NCI-H526 treated with DMSO at 0.1 percent for 48 hours (cell line): Measurements from ENCODE around the gene LBH.
"Not testable (repeated sequence)": the region's sequence is repeated elsewhere in the genome, so short reads cannot be mapped to it uniquely, and the experiment has no call there.

Experiments used
- DNase-seq: peaks from one replicate; lab custom pipeline; 2025; lab: John Stamatoyannopoulos, UW

The LBH gene

DNA sequence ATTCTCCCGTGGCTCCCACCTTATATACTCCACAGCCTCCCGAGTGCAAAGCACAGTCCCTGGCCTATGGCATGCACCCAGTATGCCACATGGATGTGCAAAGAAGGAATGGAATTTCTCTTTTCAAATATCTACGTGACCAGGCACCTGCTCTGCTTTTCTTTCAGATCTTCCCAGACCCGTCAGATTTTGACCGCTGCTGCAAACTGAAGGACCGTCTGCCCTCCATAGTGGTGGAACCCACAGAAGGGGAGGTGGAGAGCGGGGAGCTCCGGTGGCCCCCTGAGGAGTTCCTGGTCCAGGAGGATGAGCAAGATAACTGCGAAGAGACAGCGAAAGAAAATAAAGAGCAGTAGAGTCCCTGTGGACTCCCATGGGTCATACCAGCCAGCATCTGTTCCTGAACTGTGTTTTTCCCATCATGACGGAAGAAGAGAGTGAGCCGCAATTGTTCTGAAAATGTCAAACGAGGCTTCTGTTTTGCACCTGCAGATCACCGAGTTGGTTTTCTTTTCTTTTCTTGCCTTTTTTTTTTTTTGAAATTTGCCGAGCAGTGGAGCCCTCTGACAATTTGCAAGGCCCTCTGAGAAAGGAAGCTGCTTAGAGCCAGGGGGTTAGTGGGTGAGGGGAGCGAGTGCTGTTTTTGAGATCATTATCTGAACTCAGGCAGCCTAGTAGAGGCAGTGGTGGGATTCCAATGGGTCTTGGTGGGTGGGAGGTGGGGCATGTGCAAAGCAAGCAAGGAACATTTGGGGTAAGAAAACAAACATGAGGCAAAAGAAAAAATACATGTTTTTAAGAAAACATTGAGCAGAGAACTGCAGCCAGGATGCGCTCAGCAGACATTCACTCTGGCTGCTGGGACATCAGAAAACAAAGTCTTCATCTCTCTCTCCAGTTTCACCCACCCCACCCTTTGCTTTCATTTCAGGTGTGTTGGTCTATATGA lies 26.2 kb downstream of the LBH start:
- DNase-seq, result no peak

DNA sequence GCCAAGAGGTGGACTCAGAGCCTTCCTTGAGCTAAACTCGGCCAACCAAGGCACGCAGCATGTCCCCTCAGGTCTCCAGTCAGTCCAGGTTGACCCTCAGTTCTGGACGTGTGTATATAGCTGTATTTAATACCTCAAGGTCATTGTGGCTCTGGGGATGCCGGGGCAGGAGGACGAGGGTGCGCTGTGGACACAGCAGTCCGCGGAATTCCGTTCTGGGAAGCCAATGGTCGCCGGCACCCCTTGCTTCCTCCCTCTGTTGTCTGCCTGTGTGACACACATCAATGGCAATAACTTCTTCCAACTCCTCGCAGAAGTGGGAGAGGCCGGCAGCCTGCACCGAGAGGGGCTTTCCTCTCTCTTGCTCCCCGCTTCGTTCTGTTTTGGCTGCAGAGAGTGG lies 27.7 kb downstream of the LBH start:
- no peak for DNase-seq

DNA sequence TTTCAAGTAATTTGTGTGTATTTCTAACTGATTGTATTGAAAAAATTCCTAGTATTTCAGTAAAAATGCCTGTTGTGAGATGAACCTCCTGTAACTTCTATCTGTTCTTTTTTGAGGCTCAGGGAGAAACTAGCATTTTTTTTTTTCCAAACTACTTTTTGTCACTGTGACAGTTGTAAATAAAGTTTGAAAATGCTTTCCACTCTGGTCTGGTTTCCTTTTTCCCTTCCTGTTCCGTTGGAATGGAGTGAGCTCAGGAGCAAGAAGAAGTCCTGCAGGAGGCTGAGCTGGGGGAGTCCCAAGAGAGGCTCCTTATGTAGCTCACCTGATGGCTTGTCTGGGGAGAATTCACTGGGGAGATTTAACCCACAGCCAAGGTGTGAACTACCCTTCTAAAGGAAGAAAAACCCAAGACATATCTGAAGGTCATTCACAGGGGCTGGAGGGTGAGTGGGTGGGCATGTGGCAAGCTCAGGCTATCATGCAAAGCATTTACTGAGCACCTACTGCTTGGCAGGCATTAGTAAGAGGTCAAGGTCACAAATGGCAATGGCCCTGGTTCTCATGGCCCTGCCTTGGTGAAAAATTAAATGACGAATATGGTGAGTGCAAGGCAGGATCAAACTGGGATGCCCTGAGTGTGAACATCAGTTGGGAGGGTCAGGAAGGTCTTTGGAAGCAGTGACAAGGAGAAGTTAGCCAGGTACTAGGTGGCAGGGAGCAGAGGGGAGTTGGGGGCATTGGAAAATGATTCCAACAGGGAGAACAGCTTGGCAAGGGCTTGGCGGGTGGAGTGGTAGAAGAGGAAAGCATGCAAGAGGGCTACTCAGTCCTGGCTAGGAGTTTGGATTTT lies 28.7 kb downstream of the LBH start:
- DNase-seq, result no peak

DNA sequence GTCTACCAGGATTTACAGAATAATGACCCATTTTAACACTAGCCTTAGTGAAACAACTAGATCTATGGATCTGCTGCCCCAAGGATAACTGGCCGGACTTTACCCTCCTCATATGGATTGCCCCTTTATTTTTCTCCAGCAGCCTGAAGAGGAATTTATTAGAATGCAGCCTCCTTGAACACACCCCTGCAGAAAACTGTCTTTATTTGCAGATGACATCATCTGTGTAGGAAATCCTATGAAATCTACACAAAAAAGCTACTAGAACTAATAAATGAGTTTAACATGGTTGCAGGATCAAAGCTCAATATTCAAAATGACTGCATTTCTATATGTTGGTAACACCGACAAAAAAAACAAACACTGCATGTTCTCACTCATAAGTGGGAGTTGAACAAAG lies 29.6 kb downstream of the LBH start:
- DNase-seq, result no peak

DNA sequence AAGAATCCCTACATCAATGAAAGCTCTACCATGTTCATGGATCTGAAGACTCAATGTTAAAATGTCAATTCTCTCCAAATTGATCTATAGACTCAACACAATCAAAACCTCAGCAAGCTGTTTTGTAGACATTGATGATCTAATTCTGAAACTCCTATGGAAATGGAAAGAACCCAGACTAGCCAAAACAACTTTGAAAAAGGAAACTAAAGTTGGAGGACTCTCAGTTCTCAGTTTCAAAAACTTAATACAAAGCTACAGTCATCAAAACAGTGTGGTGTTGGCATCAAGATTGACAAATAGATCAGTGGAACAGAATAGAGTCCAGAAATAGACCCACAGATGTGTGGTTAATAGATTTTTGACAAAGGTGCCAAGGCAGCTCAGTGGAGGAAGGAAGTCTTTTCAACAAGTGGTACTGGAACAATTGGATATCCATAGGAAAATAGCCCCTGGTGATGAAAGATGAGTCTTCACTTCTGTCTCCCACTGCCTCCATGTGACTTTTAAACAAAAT lies 30.4 kb downstream of the LBH start:
- DNase-seq, result no peak

DNA sequence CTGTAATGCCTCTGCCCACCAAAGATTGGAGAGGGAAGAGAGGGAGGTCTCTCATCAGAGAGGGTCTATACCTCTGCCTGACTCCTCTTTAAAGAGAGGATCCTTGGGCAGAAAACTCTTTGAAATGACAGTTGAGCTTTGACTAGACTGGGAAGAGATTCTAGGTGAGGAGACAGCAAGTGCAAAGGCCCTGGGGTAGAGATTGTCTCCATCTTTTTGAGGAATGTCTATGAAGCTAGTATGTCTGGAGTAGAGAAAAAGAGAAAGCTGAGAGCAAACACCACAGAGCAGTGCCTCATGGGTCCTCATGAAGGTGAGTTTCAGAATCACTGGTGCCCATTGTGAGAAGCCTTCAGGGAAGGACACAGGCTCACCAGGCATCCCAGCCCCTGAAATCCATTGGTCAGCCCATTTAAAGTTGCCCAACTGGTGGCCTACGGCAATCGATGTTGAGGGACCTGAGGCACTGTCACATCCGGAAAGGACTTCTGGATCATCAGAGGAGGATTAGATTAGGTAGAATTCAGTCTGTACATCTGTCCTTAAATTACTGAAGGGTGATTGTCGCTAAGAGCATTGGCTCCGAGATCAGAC lies 31.5 kb downstream of the LBH start:
- DNase-seq, result no peak

DNA sequence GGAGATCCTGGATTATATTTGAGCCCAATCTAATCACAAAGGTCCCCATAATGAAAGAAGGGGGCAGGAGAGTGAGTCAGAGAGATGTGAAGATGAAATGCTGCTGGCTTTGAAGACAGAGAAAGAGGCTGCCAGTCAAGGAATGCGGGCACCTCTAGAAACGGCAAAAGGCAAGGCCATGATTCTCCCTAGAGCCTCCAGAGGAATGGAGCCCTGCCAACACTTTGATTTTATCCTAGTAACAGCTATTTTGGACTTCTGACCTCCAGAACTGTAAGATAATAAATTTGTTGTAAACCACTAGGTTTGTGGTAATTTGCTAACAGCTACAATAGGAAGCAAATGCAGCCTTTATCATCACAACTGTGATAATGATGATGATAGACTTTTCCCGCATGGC lies 32.9 kb downstream of the LBH start:
- no peak for DNase-seq

DNA sequence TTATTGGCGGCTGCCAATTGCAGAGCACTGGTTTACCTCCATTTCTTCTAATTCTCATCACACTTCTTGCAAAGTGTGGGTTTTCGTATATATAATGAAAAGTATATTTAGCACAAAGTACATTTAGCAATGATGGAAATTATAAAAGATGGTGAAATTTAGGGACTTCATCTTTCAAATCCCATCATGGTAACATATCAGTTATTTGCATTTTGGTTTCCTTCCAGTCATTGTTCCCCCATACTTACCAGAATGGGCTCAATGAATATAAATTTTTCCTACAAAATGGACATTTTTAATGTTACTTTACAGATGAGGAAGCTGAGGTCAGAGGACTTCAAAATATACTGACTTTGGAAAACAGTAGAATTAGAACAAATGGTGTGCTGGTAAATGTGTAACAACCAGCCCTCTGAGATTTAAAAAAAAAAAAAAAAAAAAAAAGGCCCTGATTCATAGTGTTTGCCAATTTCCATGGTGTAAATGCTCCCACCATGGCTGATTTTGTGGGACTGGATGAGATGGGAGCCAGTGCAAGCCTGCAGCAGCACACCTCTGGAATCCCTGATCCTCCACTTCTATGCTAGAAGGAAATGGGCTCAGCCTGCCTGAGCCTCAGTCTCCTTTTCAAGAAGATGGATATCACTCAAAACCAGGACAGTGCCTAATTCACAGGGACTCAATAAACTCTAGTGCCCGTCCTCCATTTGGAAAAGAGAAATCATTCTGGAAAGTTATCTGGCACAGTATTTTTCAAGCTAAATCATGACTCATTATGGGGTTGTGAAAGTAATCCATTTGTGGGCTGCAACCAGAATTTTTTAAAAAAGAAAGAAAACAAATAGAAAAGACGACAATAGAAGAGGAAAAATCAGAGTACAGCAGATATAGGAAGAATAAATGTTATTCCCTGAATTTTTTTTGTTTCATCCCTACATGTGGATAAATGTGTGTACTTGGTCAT lies 34.0 kb downstream of the LBH start:
- no peak for DNase-seq

DNA sequence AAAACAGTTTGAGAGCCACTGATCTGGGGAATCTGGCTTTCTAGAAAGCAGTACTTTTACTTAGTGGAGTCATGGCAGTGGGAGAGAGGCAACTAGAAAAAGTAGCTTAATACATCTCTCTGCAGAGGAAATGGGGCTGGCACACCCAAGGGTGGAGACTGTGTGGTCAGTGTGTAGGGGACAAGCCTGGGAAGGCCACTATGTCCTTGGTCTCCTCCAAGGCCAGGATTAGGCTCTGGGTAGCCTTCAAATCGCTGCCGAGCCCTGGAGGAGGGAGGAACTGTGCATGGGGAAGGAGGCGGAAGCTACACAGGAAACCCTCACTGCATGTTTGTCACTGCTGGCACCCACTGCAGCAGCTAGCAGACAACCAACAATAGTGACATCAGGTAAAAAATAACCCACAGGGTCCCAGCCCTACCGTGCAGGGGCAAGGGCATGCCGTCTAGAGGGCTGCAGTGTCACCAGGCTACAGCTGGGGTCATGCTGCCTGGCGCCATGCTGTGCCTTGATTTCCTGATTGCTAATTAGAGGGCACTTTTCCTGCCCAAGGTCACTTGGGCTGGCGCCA lies 34.8 kb downstream of the LBH start:
- no peak for DNase-seq

DNA sequence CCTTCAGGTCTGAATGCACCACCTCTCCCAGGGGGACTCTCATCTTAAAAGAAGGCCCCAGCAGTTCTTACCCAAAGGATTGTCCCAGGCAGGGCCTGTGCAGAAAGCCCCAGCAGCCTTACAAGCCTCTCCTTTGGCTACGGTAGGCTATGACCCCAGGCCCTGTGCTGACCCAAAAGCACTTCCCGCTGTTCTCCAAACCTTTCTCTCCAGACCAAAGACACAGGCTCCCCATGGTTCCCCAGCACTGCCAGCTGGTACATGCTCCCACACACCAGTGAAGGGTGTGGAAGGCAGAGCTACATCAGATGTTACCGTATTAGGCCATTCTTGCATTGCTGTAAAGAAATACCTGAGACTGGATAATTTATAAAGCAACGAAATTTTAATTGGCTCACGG lies 35.4 kb downstream of the LBH start:
- DNase-seq, result no peak

DNA sequence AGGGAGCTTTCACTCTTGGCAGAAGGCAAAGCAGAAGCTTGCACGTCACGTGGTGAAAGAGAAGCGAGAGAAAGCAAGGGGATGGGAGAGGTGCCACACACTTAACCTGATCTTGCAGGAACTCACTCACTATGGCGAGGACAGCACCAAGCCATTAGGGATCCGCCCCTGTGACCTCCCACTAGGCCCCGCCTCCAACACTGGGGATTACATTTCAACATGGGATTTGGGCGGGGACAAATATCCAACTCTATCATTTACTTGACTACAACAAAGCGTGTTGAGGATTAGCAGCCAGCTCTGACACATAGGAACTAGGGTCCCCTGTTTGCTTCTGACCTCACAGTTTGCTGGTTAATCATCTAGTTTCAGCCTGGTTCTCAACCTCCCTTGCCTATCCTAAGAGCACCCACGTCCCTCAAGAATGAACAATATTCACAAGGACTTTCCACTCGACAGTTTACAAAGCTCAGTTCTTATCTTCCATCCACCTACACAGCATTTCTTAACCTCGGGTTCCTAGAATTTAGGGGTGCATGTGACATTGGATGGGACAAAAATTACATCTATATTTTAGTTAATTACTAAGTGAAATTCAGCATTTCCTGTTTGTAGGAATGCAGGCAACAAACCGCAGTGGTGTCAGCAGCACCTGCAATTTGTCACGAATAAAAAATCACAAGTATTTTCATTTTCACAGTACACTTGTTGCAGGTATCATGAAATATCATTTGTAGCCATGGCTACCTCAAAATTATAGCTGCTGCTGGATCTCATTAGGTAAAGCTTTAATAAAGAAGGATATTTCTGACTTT lies 36.0 kb downstream of the LBH start:
- DNase-seq, result no peak

DNA sequence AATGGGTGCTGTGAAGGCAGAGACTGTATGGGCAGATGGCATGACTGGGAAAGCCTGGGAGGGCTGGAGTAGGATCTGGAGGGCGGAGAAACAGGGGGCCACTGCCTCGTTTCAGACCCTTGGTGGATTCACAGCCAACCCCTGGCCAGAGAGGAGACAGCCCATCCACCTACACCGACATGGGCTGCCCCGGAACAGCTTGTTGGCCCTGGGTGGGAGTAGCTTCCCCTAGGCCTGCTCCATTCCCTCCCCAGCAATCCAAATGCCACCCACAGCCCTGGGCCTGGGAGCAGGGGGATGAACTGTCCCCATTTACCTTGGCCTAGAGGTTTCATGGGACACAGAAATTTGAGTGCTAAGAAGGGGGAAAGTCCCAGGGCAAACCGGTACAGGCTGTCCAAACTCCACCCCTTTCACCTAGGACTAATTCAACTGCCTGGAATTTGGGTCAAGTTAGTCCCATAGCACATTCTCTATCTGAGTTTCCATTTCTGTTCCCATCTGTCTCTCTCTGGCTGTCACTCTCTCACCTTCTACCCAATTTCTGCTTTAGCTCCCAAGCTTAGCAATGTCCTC lies 37.0 kb downstream of the LBH start:
- DNase-seq, result no peak

DNA sequence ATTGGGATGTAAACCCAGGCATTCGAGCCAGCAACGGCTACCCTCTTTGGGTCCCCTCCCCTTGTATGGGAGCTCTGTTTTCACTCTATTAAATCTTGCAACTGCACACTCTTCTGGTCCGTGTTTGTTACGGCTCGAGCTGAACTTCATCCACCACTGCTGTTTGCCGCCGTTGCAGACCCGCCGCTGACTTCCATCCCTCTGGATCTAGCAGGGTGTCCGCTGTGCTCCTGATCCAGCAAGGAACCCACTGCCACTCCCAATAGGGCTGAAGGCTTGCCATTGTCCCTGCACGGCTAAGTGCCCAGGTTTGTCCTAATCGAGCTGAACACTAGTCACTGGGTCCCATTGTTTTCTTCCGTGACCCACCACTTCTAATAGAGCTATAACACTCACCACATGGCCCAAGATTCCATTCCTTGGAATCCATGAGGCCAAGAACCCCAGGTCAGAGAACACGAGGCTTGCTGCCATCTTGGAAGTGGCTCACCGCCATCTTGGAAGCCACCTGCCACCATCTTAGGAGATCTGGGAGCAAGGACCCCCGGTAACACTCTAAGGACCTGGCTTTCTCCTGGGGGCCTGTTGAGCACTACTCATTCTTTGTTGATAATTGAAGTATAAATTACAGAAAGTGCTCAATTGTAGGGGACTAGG lies 37.9 kb downstream of the LBH start:
- not testable (repeated sequence) for DNase-seq

DNA sequence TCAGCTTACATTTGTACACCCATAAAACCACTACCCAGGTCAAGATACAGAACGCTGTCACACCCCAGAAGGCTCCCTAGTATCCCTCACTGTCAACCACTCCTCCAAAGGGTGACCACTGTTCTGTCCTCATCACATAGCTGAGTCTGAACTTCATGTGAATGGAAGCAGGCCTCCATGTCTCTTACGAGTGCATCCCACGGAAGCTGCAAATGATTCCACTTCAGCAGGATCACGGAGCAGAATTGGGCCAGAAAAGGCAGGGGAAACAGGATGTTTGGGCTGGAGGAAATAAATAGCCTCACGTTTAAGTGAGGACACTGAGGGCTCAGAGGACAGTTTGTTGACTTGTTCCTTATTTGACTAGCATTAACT lies 38.4 kb downstream of the LBH start:
- no peak for DNase-seq

DNA sequence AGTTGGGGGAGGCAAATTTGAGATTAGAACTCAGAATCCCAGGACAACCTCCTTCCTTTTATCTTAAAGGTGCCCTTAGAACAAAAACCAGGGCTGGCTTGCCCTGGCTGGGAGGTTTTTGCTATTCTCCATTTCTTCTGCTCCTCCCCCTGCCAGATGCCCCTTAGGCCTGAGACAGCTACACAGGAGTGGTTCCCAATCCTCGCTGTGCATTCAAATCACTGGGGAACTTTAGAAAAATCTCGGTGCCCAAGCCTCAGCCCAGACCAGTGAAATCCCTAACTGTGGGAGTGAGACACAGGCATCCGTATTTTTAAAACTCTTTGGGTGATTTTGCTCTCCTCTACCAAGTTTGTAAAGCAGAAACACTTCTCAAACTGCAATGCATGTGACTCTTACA lies 38.8 kb downstream of the LBH start:
- no peak for DNase-seq

DNA sequence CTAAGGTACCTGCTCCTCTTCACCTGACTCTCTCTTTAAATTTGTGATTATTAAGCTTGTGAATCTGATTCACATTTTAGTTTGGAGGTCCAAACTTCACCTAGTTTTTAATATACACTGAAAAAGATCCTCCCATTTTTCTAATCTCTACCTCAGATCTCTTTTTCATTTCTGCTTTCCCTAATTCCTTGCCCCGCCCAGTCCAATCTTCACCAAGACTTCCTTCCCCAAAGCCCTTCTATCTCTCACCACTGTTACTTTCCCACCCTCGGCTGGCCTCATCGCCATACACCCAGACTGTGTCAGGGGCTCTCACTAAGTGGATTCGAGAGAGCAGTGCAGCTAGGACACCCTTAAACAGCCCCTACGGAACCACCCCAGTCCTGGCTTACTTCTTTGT lies 40.0 kb downstream of the LBH start:
- DNase-seq, result no peak

DNA sequence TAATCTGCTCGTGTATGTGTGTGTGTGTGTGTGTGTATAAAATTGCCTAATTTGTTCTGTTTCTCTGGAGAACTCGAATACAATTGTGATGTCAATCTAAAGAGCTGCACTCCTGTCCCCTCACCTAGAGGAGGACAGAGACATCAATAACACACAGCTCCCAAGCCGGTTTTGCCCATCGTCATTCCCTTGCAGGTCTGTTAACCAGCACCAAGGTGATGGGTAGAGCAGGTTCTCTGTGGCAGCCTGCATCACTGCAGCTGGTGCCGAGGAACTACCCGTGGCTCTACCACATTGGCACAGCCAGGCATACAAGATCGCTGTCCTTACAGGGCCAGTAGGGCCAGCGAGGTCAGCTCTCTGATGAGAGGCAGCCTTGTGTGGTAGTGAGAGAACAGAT lies 41.0 kb downstream of the LBH start:
- DNase-seq, result no peak

DNA sequence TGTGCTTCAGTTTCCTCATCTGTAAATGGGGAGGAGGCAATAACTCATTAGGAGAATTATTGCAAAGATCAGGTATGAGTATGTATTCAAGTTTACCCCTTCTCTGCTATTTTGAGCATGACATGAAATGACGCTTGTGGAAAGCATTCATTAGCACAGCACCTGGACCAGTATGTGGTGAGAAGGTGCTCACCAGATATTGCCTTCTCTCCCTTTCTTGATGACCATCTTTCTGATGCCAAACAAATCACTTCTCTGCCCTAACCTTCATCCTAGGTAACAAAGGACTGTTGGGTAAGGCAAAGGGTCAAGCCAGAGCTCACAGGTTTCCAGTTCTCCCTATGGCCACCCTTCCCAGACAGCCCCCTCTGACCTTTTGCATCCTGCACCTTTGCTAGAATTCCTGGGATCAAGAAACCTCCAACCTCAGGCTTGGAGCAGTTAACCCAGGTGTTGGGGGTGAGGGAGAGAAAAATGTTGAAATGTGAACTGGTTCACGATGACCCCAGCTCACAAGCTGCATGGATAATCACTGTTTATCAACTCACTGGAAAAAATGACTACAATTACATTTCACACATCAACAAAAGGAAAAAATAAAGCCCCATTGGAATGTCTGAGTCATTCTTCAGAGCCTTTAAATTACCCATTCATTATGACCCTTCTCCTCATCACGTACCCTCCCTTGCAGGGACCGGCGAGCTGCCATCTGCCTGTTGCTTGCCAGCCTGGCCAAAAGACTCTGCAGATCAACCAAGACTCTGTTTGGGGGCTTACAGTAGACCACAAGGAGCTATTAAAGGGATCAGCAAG lies 41.6 kb downstream of the LBH start:
- no peak for DNase-seq

DNA sequence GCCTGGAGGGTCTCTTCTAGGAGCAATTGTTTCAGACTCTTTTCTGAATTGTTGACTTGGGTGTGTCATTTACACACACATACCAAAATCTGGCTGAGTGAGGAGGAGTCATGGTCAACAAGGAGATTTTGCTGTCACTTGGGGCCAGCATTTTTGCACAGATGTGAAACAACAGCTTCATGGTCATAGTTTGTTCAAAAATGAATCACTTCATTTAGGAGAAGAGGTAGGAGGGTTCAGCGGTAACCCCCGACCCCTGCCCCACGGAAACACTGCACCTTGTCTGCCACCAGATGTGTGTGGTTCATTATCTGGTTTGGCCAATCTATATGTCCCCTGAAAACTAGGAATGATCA lies 42.2 kb downstream of the LBH start:
- DNase-seq, result no peak
